ENCODE measurements around the gene GOLGA6L7.
"Not testable (repeated sequence)": the region's sequence is repeated elsewhere in the genome, so short reads cannot be mapped to it uniquely, and the experiment has no call there.

Gene GOLGA6L7

GRCh38 chr15:28848521-28848920 is at the start of gene GOLGA6L7:
Gene GOLGA6L7 (minus strand): TSS chr15:28848644. CDS start chr15:28848549, 95 bp downstream.
- FAIRE-seq: not testable (repeated sequence)

GRCh38 chr15:28897861-28898585 is 49.6 kb upstream of the GOLGA6L7 start:
- FAIRE-seq: no peak
- DNase-seq (ENCODE audit: insufficient read length, low spot score): no peak
- TF ChIP-seq POLR2A (IDR thresholded peaks at IDR 0.05; ENCODE audit: low read depth, low read length): no peak

More at GRCh38 chr15:28848521-28848920, at the start of gene GOLGA6L7:
- DNase-seq (ENCODE audit: insufficient read length, low spot score): not testable (repeated sequence)

GRCh38 chr15:28896951-28897350 is 48.5 kb upstream of the GOLGA6L7 start:
- TF ChIP-seq POLR2A (IDR thresholded peaks at IDR 0.05; ENCODE audit: low read depth, low read length): no peak
- FAIRE-seq: peak; percentile 11
- DNase-seq (ENCODE audit: insufficient read length, low spot score): peak; percentile 84

GRCh38 chr15:28895566-28895965 is 47.1 kb upstream of the GOLGA6L7 start:
- no peak for FAIRE-seq
- TF ChIP-seq POLR2A (IDR thresholded peaks at IDR 0.05; ENCODE audit: low read depth, low read length): no peak
- no peak for DNase-seq (ENCODE audit: insufficient read length, low spot score)

- TF ChIP-seq POLR2A (IDR thresholded peaks at IDR 0.05; ENCODE audit: low read depth, low read length): no peak
- FAIRE-seq (no peak), DNase-seq (ENCODE audit: insufficient read length, low spot score) (no peak)
These were observed 46.7 kb upstream of the GOLGA6L7 start for GRCh38 chr15:28895146-28895545.

- DNase-seq (ENCODE audit: insufficient read length, low spot score) (no peak), FAIRE-seq (no peak)
- no peak for TF ChIP-seq POLR2A (IDR thresholded peaks at IDR 0.05; ENCODE audit: low read depth, low read length)
These were observed 46.2 kb upstream of the GOLGA6L7 start for GRCh38 chr15:28894631-28895030.

GRCh38 chr15:28892789-28893610 is 44.6 kb upstream of the GOLGA6L7 start:
- no peak for FAIRE-seq
- DNase-seq (ENCODE audit: insufficient read length, low spot score): no peak
- no peak for TF ChIP-seq POLR2A (IDR thresholded peaks at IDR 0.05; ENCODE audit: low read depth, low read length)

- no peak for DNase-seq (ENCODE audit: insufficient read length, low spot score)
- no peak for TF ChIP-seq POLR2A (IDR thresholded peaks at IDR 0.05; ENCODE audit: low read depth, low read length)
- FAIRE-seq: no peak
These were observed 43.1 kb upstream of the GOLGA6L7 start for GRCh38 chr15:28891588-28891987.

- FAIRE-seq (no peak), DNase-seq (ENCODE audit: insufficient read length, low spot score) (no peak)
- no peak for TF ChIP-seq POLR2A (IDR thresholded peaks at IDR 0.05; ENCODE audit: low read depth, low read length)
These were observed 42.5 kb upstream of the GOLGA6L7 start for GRCh38 chr15:28890711-28891495.

GRCh38 chr15:28890291-28890690 is 41.8 kb upstream of the GOLGA6L7 start:
- not testable (repeated sequence) for DNase-seq (ENCODE audit: insufficient read length, low spot score); FAIRE-seq

- DNase-seq (ENCODE audit: insufficient read length, low spot score); FAIRE-seq: not testable (repeated sequence)
These were observed 41.4 kb upstream of the GOLGA6L7 start for GRCh38 chr15:28889871-28890270.

- DNase-seq (ENCODE audit: insufficient read length, low spot score): no peak
- TF ChIP-seq POLR2A (IDR thresholded peaks at IDR 0.05; ENCODE audit: low read depth, low read length): no peak
- FAIRE-seq: no peak
These were observed 40.9 kb upstream of the GOLGA6L7 start for GRCh38 chr15:28889346-28889745.

GRCh38 chr15:28888900-28889299 is 40.5 kb upstream of the GOLGA6L7 start:
- no peak for DNase-seq (ENCODE audit: insufficient read length, low spot score)
- no peak for FAIRE-seq
- TF ChIP-seq POLR2A (IDR thresholded peaks at IDR 0.05; ENCODE audit: low read depth, low read length): no peak

- TF ChIP-seq POLR2A (IDR thresholded peaks at IDR 0.05; ENCODE audit: low read depth, low read length): no peak
- FAIRE-seq (no peak), DNase-seq (ENCODE audit: insufficient read length, low spot score) (no peak)
These were observed 40.0 kb upstream of the GOLGA6L7 start for GRCh38 chr15:28888302-28888894.
